AG20443 (cell line): ENCODE data around the gene OR2T3.
"Not testable (repeated sequence)": the region's sequence is repeated elsewhere in the genome, so short reads cannot be mapped to it uniquely, and the experiment has no call there.

ENCODE experiments used
- DNase-seq: peaks from one replicate; pipeline ENCODE4 v3.0.0; 2012; ENCODE audit warnings: low spot score, mixed read lengths

The OR2T3 gene

DNA sequence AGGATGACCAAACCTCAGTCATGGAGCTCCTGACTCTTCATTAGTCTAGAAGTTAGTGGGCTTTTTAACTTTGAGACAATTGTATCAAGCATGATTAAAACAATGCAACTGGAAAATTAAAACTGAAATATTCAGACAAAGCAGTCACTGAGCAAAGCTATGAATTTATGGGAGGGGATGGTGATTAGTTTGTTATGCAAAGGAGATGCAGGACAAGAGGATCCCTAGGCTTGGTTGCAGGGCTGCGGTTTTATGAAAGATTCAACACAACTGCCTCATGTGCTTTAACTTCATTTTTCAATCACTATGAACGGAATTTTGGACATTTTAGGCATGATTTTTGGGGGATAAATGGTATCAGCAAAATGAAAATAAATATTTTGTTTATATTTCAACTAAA is 1.0 kb upstream of the OR2T3 start:
- DNase-seq = not testable (repeated sequence)

DNA sequence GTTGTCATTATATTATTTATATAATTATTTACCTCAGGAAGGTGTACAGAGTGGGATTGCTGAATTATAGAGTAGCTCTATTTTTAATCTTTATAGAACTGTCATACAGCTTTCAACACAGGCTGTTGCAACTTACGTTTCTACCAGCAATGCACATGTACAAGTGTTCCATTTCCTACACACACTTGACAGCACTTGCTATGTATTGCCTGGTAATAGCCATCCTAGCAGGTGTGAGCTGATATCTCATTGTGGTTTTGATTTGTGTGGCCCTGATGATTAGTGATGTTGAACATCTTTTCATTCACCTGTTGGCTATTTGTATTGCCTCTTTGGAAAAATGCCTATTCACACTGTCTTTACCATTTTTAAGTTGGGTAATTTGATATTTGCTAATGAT is 2.5 kb downstream of the OR2T3 start:
- DNase-seq = not testable (repeated sequence)

DNA sequence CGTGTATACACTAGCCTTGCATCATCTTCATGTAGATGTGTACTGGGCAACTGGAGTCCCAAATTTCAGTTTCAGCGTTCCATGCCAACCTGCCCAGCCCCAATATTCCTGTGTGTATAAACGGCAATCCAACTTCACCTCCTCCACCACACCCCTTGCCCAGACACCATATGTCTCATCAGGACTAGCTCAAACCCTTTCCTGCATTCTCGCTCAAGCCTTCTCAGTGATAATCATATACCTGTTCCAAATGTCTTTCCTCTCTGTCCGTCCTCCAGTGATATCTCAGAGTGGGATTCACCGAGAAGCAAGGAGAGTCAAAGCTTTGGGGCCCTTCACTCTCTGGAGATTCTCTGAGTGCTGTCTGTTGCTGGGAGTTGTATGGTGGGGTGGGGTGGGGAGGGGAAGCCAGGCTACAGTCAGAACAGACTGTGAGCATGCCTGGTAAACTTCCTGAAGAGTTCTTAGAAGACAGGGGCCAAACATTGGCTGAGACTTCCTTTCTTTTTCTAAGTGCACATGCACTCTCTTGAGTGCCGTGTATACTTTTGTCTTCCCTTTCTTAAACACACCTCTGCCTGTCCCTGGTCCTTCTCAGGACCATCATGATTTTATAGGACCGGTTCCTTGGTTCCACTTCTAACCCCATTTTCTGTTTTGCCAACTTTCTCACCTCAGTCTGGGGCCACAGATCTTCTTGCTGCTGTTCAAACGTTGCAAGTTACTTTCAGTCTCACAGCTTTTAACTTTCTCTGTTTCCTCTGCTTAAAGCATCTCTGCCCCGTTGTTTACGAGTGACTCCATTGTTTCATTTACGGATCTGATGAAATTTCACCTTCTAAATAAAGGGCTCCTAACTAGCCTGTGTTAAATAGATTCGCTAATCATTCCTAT is 8.8 kb downstream of the OR2T3 start:
- not testable (repeated sequence) for DNase-seq

DNA sequence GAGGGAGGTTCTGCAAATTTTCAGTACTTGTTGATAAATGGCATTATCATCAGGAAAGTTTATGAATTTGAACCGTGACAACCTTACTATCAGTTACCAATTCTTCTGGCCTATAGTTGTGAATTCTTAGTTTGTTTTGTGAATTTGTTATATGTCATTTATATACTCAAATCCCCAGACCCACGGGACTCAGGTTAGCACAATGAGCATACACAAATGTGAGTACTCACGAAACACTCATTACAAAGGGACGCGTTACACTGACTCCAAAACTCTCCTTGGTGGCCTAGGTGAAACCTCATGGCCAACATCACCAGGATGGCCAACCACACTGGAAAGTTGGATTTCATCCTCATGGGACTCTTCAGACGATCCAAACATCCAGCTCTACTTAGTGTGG is 15.1 kb downstream of the OR2T3 start, which contains the start of gene OR2T5:
TSS of gene OR2T5 (plus strand) at position 301 of the 400 bp plus-strand sequence. CDS start at position 301, 0 bp downstream.
- DNase-seq = not testable (repeated sequence)

DNA sequence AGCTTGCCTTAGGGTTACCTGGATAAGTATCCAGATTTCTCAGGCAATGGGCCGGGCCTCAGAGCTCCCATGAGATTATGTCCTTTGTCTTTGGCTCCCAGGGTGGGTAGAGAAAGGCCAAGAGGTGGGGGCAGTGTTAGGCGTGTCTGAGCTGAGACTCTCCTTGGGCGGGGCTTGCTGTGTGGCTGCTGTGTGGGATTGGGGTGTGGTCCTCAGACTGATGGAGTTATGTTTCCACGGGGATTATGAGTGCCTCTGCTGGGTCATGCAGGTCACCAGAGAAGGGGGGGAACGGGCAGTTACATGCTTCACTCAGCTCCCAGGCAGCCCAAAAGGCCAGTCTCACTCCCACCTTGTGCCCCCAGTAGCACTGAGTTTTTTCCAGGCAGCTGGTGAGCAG is 23.5 kb downstream of the OR2T3 start:
- DNase-seq = not testable (repeated sequence)

DNA sequence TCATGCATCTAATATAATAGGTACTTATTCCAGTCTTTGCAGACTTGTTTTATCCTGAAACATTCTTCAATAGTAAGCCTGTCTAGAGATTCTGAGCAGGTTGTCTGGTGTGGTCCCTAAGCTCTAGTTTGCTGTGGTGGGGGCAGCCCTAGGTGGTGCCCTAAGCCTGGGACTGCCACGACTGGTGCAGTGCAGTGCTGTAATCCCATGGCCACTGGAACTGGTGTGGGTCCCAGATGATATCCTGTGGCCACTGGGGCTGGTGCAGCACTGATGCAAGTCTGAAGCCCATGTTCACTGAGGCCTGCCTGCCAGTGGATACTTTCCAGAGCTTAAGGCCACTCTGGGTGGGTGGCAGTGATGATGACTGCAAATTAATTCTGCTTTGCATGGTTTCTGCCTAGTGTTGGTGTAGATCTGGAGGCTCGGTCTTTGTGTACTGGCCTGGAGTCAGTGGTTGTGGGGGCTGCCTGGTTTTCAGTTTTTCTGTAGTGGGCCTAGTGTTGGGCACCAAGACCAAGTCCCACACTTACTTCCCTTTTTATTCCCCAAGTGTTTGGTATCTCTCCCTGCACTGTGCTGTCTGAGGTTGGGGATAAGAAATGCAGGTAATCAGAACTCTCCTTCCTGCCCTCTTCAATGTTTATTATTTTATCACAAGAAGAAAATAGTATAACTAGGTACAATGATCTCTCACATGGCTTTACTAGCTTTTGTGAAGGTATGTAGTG is 27.3 kb downstream of the OR2T3 start:
- DNase-seq = not testable (repeated sequence)

DNA sequence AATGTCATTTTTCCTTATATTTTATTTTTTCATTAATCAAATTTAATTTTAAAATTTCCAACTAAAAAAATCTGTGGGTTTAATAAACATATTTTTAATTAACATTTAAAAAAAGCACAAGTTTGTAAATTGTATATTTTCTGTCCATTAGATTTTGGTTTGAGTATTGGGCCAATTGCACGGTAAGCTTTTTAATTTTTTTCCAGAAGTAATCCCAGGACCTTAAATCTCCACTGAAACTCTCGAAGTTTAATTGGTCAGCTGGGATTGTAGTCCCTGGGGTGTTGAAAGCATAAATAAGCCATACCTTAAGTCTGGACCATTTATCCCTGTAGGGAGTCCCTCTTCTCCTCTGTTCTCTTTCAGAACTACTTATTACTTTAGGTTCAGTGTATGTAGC is 34.6 kb downstream of the OR2T3 start, which contains the start of gene OR2G6:
TSS of gene OR2G6 (plus strand) at position 301 of the 400 bp plus-strand sequence. CDS start 13,574 bp downstream, outside the sequence.
- not testable (repeated sequence) for DNase-seq

DNA sequence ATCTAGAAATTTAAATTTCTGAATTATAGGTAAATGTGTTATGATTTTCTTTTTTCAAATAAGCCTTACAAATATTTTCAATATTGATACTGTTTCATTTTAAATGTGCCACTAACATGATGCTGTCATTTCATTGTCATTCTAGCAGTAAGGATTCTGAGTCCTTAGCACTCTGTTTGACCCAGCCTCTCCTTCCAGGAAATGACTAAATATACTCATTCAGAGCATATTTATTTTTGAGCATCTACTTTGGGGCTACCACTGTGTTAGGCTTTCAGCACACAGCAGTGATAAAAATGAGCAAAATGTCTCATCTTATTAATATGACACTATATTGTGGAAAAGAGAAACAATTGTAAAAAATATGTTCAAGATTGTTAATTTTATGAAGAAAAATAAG is 37.1 kb downstream of the OR2T3 start:
- DNase-seq = not testable (repeated sequence)

DNA sequence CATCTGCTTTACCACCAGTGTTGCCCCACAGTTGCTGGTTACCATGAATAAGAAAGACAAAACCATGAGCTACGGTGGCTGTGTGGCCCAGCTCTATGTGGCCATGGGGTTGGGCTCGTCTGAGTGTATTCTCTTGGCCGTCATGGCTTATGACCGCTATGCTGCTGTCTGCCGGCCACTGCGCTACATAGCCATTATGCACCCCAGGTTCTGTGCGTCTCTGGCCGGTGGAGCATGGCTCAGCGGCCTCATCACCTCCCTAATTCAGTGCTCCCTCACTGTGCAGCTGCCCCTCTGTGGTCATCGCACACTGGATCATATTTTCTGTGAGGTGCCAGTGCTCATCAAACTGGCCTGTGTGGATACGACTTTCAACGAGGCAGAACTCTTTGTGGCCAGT is 48.7 kb downstream of the OR2T3 start:
- no peak for DNase-seq
